ENCODE results near the gene SLC12A9. TPM values are rescaled to one million over a fixed set of nuclear protein-coding genes. Genes with fewer than 3 reads are reported as not detected.

SLC12A9 gene
- total RNA-seq, 6 donors from 2014 or later, result 14.5 to 50.1 (median 43.9) TPM

DNA sequence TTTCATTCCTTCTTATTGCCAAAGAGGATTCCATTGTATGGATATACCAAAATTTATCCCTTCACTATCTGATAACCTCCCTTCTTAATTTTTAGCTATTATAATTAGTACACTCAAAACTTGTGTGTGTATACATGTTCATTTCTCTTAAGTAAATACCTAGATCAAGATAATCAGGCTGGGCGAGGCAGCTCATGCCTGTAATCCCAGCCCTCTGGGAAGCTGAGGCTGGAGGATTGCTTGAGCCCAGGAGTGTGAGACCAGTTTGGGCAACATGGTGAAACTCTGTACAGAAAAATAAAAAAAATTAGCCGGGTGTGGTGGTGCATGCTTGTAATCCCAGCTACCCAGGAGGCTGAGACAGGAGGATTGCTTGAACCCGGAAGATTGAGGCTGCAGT lies 59.0 kb downstream of the SLC12A9 start:
- Histone ChIP-seq H3K9me3 (no peaks in the 10 kb centered on the region), H3K4me1 (no peaks in the 10 kb centered on the region), H3K4me3 (no peak overlapping the region), H3K27me3 (no peaks in the 10 kb centered on the region), H3K27ac (no peak overlapping the region), H3K36me3 (no peaks in the 10 kb centered on the region)
- no peak for DNase-seq
- no peak for ATAC-seq (ENCODE audit: low FRiP score in 2 of 2)
- TF ChIP-seq POLR2A (IDR thresholded peaks at IDR 0.05) (no peak), EP300 (IDR thresholded peaks at IDR 0.05) (no peak), CTCF (IDR thresholded peaks at IDR 0.05) (no peak), POLR2AphosphoS5 (IDR thresholded peaks at IDR 0.05) (no peak)
- 80 to 90% methylated on average over 3 of the region's 3 CpGs for WGBS, 2 donors

DNA sequence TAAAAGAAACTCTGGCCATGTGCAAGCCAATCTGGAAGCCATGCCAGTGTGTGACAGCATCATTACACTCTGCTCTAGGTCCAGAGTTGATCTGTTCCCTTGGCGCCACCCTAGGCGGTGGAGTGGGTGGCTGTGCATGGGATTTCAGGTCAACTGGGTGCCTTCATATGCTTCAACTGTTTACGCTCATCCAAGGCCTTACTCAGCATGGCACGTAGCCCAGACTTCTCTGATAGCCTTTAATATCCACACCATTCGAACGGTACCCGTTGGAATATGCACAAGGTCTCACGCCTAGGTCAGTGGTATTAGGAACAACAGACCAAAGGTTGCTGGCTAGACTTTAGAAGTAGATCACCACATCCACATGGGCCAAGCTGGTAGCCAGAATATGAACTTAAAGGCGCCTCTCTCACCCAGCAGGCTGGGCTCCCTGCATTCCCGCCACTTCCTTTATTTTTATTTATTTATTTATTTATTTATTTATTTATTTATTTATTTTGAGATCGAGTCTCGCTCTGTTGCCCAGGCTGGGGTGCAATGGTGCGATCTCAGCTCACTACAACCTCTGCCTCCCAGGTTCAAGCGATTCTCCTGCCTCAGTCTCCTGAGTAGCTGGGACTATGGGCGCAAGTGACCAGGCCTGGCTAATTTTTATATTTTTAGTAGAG lies 61.8 kb downstream of the SLC12A9 start:
- H3K36me3 ChIP-seq, result no peaks in the 10 kb centered on the region

DNA sequence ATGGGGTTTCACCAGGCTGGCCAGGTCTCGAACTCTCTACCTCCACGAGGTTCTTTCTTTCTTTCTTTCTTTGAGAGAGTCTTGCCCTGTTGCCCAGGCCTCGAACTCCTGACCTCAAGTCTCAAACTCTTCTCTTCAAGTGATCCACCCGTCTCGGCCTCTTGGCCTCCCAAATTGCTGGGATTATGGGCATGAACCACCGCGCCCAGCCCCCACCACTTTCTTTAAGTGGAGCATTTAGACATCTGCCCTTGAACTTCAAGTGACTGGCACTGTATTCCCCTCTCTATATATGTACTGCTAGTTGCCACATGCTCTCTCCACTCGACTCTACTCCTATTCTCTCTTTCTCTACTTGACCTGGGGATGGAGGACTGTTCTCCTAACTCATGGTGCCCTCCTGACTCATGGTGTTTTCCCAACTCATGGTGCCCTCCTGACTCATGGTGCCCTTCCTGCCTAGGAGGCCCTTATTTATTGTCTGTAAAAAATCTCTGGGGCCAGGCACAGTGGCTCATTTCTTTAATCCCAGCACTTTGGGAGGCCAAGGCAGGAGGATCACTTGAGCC lies 62.5 kb downstream of the SLC12A9 start:
- TF ChIP-seq EP300 (IDR thresholded peaks at IDR 0.05) (peak in 1 of 4 donors; percentile 93), POLR2A (IDR thresholded peaks at IDR 0.05) (no peak), POLR2AphosphoS5 (IDR thresholded peaks at IDR 0.05) (peak; percentile 57 to 58)
- Histone ChIP-seq H3K36me3 (no peaks in the 10 kb centered on the region), H3K4me3 (no peak overlapping the region), H3K4me1 (peaks cover 0 to 9% (median 0%) of the 10 kb centered on the region in 4 donors), H3K9me3 (no peaks in the 10 kb centered on the region), H3K27ac (no peak overlapping the region), H3K27me3 (no peaks in the 10 kb centered on the region)
- DNase-seq, result peak in 1 of 2 donors; percentile 69
- 60 to 74% methylated on average over 8 of the region's 8 CpGs for WGBS, 2 donors
- peak in 1 of 2 donors; percentile 62 for ATAC-seq (ENCODE audit: low FRiP score in 2 of 2)

More for the DNA sequence above, 61.8 kb downstream of the SLC12A9 start:
- peak in 1 of 2 donors; percentile 38 for DNase-seq
- Histone ChIP-seq H3K27me3 (no peaks in the 10 kb centered on the region), H3K4me3 (no peak overlapping the region), H3K27ac (no peak overlapping the region), H3K4me1 (peaks cover 0 to 9% (median 0%) of the 10 kb centered on the region in 4 donors), H3K9me3 (no peaks in the 10 kb centered on the region)
- ATAC-seq (ENCODE audit: low FRiP score in 2 of 2), result no peak
- WGBS, 2 donors, result 82 to 85% methylated on average over 15 of the region's 15 CpGs
- no peak for TF ChIP-seq POLR2A (IDR thresholded peaks at IDR 0.05)
- no peak for TF ChIP-seq CTCF (IDR thresholded peaks at IDR 0.05)
- TF ChIP-seq POLR2AphosphoS5 (IDR thresholded peaks at IDR 0.05), result no peak
- no peak for TF ChIP-seq EP300 (IDR thresholded peaks at IDR 0.05)

Small RNA genes within 50 kb of the gene (small RNA-seq; reads per million reads assigned to genes)
- 0 reads per million in 4 donors for gene RN7SL549P
- gene RN7SL750P, result 0 reads per million in 4 donors

Other genes with a start within 250 kb of the SLC12A9 start
- 10 to 100 TPM in 5 of 6 donors, 1 to 10 TPM in 1; 9.9 to 25.8 (median 16.0) TPM for gene MOSPD3, start 240.2 kb upstream of the SLC12A9 start, total RNA-seq
- gene TFR2, start 211.2 kb upstream of the SLC12A9 start, total RNA-seq, result 1 to 10 TPM in 1 of 6 donors, under 1 TPM in 4, not detected in 1; 0.20 to 2.1 (median 0.89) TPM
- not detected for gene ACTL6B, start 196.3 kb upstream of the SLC12A9 start, total RNA-seq
- 100 to 1,000 TPM; 153 to 291 (median 278) TPM for gene GNB2, start 179.0 kb upstream of the SLC12A9 start, total RNA-seq
- gene GIGYF1, start 158.5 kb upstream of the SLC12A9 start, total RNA-seq, result 100 to 1,000 TPM in 1 of 6 donors, 10 to 100 TPM in 5; 18.7 to 151 (median 52.9) TPM
- 10 to 100 TPM in 5 of 6 donors, 1 to 10 TPM in 1; 9.4 to 32.5 (median 22.2) TPM for gene POP7, start 146.6 kb upstream of the SLC12A9 start, total RNA-seq
- under 1 TPM in 1 of 6 donors, not detected in 5; 0.20 TPM for gene EPO, start 132.2 kb upstream of the SLC12A9 start, total RNA-seq
- not detected for gene ZAN, start 119.1 kb upstream of the SLC12A9 start, total RNA-seq
- 10 to 100 TPM; 36.7 to 96.5 (median 56.6) TPM for gene EPHB4, start 25.2 kb upstream of the SLC12A9 start, total RNA-seq
- 10 to 100 TPM; 17.8 to 74.3 (median 67.3) TPM for gene TRIP6, start 14.7 kb downstream of the SLC12A9 start, total RNA-seq
- 100 to 1,000 TPM in 4 of 6 donors, 10 to 100 TPM in 2; 57.9 to 324 (median 111) TPM for gene SRRT, start 22.4 kb downstream of the SLC12A9 start, total RNA-seq
- 1 to 10 TPM in 4 of 6 donors, under 1 TPM in 1, not detected in 1; 0.55 to 8.5 (median 4.8) TPM for gene UFSP1, start 37.0 kb downstream of the SLC12A9 start, total RNA-seq
- gene ACHE, start 43.2 kb downstream of the SLC12A9 start, total RNA-seq, result 1 to 10 TPM in 5 of 6 donors, not detected in 1; 1.3 to 2.9 (median 2.2) TPM
- gene MUC3A, start 96.8 kb downstream of the SLC12A9 start, total RNA-seq, result 1 to 10 TPM in 3 of 6 donors, under 1 TPM in 3; 0.30 to 3.1 (median 0.94) TPM
- 1 to 10 TPM in 2 of 6 donors, under 1 TPM in 1, not detected in 3; 0.69 to 2.1 (median 1.8) TPM for gene MUC12, start 116.9 kb downstream of the SLC12A9 start, total RNA-seq
- not detected for gene MUC17, start 167.4 kb downstream of the SLC12A9 start, total RNA-seq
- 10 to 100 TPM; 25.4 to 66.1 (median 51.3) TPM for gene TRIM56, start 232.8 kb downstream of the SLC12A9 start, total RNA-seq

All from upper lobe of left lung (tissue), 6 donors.